GM23338 (cell line): ENCODE data around the gene APLNR. TPM values are rescaled to one million over a fixed set of nuclear protein-coding genes. Genes with fewer than 3 reads are reported as not detected.

Source experiments
- ATAC-seq: fragments of 200-7000 bp; cut with Tn5 transposase; 3 replicates; pipeline ENCODE4 v1.9.1; 2020
- DNase-seq: peaks from one replicate; pipeline ENCODE4 v3.0.0-alpha.2; 2015; ENCODE audit warnings: low spot score
- H2AFZ ChIP-seq: fragments of 200-600 bp; sonication (generic); 2 replicates; pipeline ENCODE4 v1.8.0; 2016; ENCODE audit warnings: antibody characterized with exemption, mild to moderate bottlenecking, moderate library complexity
- H3F3A ChIP-seq: fragments of 200-600 bp; sonication (generic); replicated peaks from 2 replicates; pipeline ENCODE4 v1.8.0; 2017; ENCODE audit warnings: antibody characterized with exemption, mixed run types, low read depth
- H3K27ac ChIP-seq: fragments of 200-600 bp; sonication (generic); 2 replicates; pipeline ENCODE4 v1.6.1; 2016; ENCODE audit warnings: low read depth
- H3K27me3 ChIP-seq: fragments of 200-600 bp; sonication (generic); 2 replicates; pipeline ENCODE4 v1.8.0; 2016; ENCODE audit warnings: mild to moderate bottlenecking, mixed run types, moderate library complexity; ENCODE audit not compliant: insufficient read depth
- H3K36me3 ChIP-seq: fragments of 200-600 bp; sonication (generic); 2 replicates; pipeline ENCODE4 v1.8.0; 2016; ENCODE audit warnings: mild to moderate bottlenecking; ENCODE audit not compliant: insufficient read depth
- H3K4me1 ChIP-seq: fragments of 200-600 bp; sonication (generic); 2 replicates; pipeline ENCODE4 v1.8.0; 2016; ENCODE audit warnings: mild to moderate bottlenecking, moderate library complexity; ENCODE audit not compliant: insufficient read depth
- H3K4me2 ChIP-seq: fragments of 200-600 bp; sonication (generic); 2 replicates; pipeline ENCODE4 v1.7.1; 2017; ENCODE audit warnings: mixed run types
- H3K4me3 ChIP-seq: fragments of 200-600 bp; sonication (generic); 2 replicates; pipeline ENCODE4 v1.6.1; 2016; ENCODE audit warnings: mixed run types
- H3K79me2 ChIP-seq: fragments of 200-600 bp; sonication (generic); replicated peaks from 2 replicates; pipeline ENCODE4 v1.8.0; 2017; ENCODE audit warnings: mild to moderate bottlenecking; ENCODE audit not compliant: insufficient read depth
- H3K9me2 ChIP-seq: fragments of 200-600 bp; sonication (generic); 2 replicates; pipeline ENCODE4 v1.8.0; 2017; ENCODE audit not compliant: insufficient read depth
- H4K20me1 ChIP-seq: fragments of 200-600 bp; sonication (generic); replicated peaks from 2 replicates; pipeline ENCODE4 v1.8.0; 2017; ENCODE audit warnings: mild to moderate bottlenecking; ENCODE audit not compliant: insufficient read depth
- H3K27ac Mint-ChIP-seq: 2 replicates; pipeline ENCODE4 v1.8.0; 2020; ENCODE audit warnings: inconsistent platforms, mild to moderate bottlenecking, moderate library complexity, mixed read lengths
- H3K27me3 Mint-ChIP-seq: 3 replicates; pipeline ENCODE4 v1.8.0; 2022; ENCODE audit warnings: low read depth, mild to moderate bottlenecking, moderate library complexity, mixed read lengths, inconsistent platforms; ENCODE audit not compliant: insufficient read depth, poor library complexity
- H3K36me3 Mint-ChIP-seq: 3 replicates; pipeline ENCODE4 v1.8.0; 2021; ENCODE audit warnings: low read depth, mild to moderate bottlenecking, inconsistent platforms, moderate library complexity, mixed read lengths
- H3K4me1 Mint-ChIP-seq: 3 replicates; pipeline ENCODE4 v1.8.0; 2020; ENCODE audit warnings: mild to moderate bottlenecking, inconsistent platforms, mixed read lengths
- H3K4me3 Mint-ChIP-seq: 3 replicates; pipeline ENCODE4 v1.8.0; 2021; ENCODE audit warnings: moderate library complexity, mild to moderate bottlenecking, inconsistent platforms, mixed read lengths
- H3K9me3 Mint-ChIP-seq: 3 replicates; pipeline ENCODE4 v1.8.0; 2020; ENCODE audit warnings: moderate library complexity, mild to moderate bottlenecking, inconsistent platforms, mixed read lengths
- CREB1 ChIP-seq: fragments of 250-450 bp; sonication (Bioruptor Pico); IDR thresholded peaks from 2 replicates; pipeline ENCODE4 v1.5.0; 2020; ENCODE audit warnings: low read depth, mild to moderate bottlenecking, moderate library complexity
- JUNB ChIP-seq: IDR thresholded peaks from one replicate; pipeline ENCODE4 v1.6.1; 2016; ENCODE audit warnings: antibody characterized with exemption; ENCODE audit not compliant: unreplicated experiment
- NANOG ChIP-seq: IDR thresholded peaks from 2 replicates; pipeline ENCODE4 v1.6.1; 2016; ENCODE audit warnings: antibody characterized with exemption, borderline replicate concordance
- POLR2AphosphoS5 ChIP-seq: IDR thresholded peaks from 2 replicates; pipeline ENCODE4 v1.6.1; 2016; ENCODE audit warnings: antibody characterized with exemption, low read depth
- ZNF114 ChIP-seq: fragments of 250-450 bp; sonication (Bioruptor Pico); IDR thresholded peaks from 2 replicates; pipeline ENCODE4 v1.5.0; 2020; ENCODE audit warnings: mild to moderate bottlenecking, moderate library complexity
- ZNF331 ChIP-seq: fragments of 250-450 bp; sonication (Bioruptor Pico); IDR thresholded peaks from 2 replicates; pipeline ENCODE4 v1.5.0; 2020; ENCODE audit warnings: low read depth, mild to moderate bottlenecking, moderate library complexity
- ZNF462 ChIP-seq: fragments of 250-450 bp; sonication (Bioruptor Pico); IDR thresholded peaks from 2 replicates; pipeline ENCODE4 v1.5.0; 2020; ENCODE audit warnings: mild to moderate bottlenecking, moderate library complexity
- polyA plus RNA-seq: library from polyadenylated mRNA; unstranded; fragments of >200 nt; fragmentation: Nextera tagmentation; extraction: Ambion mirVana; gene quantifications from 2 replicates; pipeline ENCODE4 v1.2.1, GENCODE V29; 2016
- total RNA-seq: library from RNA; depleted of rRNA; stranded (reverse); fragments of >200 nt; shearing (Covaris generic); gene quantifications from 2 replicates; pipeline ENCODE4 v1.2.3, GENCODE V29; 2014
- TF ChIP-seq, protein P1 (sequence below): IDR thresholded peaks from one replicate; pipeline ENCODE4 v1.6.1; 2018; ENCODE audit warnings: antibody characterized with exemption; ENCODE audit not compliant: unreplicated experiment
- TF ChIP-seq, protein P2 (sequence below), 2 experiments: fragments of 200-600 bp in 1 of 2; sonication (generic) in 1 of 2; conservative IDR thresholded peaks; 2 replicates each; pipeline versions ENCODE4 v1.5.1 to v1.6.1; 2016 to 2017; ENCODE audit warnings: antibody characterized with exemption in 2 of 2, low read depth in 2 of 2, mild to moderate bottlenecking in 2 of 2, moderate library complexity in 1 of 2

The APLNR gene
- total and polyA plus RNA-seq, 2 experiments from 2014 or later, result 0.10 TPM; not detected in 1

GRCh38 chr11:57273448-57274058 is 36.5 kb upstream of the APLNR start:
- Mint-ChIP-seq H3K4me3 (no peak overlapping the region), H3K4me1 (peaks cover 11% of the 10 kb centered on the region), H3K9me3 (peaks cover 18% of the 10 kb centered on the region), H3K27ac (no peak overlapping the region), H3K36me3 (peaks cover 4% of the 10 kb centered on the region), H3K27me3 (peaks cover 5% of the 10 kb centered on the region)
- no peaks in the 10 kb centered on the region for H3K79me2 ChIP-seq
- no peaks in the 10 kb centered on the region for H3K36me3 ChIP-seq
- peaks cover 5% of the 10 kb centered on the region; the same call in 1 of the 2 replicates for H3K9me2 ChIP-seq
- H3F3A ChIP-seq, result no peaks in the 10 kb centered on the region
- H3K27me3 ChIP-seq, result 0 out of 2 replicates have a peak, but pooled peaks cover 4% of the 10 kb centered on the region
- no peak for DNase-seq
- no peak overlapping the region for H2AFZ ChIP-seq
- TF ChIP-seq, protein P1, sequence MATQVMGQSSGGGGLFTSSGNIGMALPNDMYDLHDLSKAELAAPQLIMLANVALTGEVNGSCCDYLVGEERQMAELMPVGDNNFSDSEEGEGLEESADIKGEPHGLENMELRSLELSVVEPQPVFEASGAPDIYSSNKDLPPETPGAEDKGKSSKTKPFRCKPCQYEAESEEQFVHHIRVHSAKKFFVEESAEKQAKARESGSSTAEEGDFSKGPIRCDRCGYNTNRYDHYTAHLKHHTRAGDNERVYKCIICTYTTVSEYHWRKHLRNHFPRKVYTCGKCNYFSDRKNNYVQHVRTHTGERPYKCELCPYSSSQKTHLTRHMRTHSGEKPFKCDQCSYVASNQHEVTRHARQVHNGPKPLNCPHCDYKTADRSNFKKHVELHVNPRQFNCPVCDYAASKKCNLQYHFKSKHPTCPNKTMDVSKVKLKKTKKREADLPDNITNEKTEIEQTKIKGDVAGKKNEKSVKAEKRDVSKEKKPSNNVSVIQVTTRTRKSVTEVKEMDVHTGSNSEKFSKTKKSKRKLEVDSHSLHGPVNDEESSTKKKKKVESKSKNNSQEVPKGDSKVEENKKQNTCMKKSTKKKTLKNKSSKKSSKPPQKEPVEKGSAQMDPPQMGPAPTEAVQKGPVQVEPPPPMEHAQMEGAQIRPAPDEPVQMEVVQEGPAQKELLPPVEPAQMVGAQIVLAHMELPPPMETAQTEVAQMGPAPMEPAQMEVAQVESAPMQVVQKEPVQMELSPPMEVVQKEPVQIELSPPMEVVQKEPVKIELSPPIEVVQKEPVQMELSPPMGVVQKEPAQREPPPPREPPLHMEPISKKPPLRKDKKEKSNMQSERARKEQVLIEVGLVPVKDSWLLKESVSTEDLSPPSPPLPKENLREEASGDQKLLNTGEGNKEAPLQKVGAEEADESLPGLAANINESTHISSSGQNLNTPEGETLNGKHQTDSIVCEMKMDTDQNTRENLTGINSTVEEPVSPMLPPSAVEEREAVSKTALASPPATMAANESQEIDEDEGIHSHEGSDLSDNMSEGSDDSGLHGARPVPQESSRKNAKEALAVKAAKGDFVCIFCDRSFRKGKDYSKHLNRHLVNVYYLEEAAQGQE, result no peak
- TF ChIP-seq POLR2AphosphoS5 (no peak), ZNF331 (CRISPR knock-in tag) (peak; percentile 92), JUNB (no peak), ZNF114 (CRISPR knock-in tag) (no peak)
- no peaks in the 10 kb centered on the region for H4K20me1 ChIP-seq
- H3K4me3 ChIP-seq, result no peak overlapping the region
- peaks cover 17% of the 10 kb centered on the region for H3K4me1 ChIP-seq
- H3K4me2 ChIP-seq, result no peak overlapping the region
- no peak overlapping the region for H3K27ac ChIP-seq
- no peak for ATAC-seq

DNA sequence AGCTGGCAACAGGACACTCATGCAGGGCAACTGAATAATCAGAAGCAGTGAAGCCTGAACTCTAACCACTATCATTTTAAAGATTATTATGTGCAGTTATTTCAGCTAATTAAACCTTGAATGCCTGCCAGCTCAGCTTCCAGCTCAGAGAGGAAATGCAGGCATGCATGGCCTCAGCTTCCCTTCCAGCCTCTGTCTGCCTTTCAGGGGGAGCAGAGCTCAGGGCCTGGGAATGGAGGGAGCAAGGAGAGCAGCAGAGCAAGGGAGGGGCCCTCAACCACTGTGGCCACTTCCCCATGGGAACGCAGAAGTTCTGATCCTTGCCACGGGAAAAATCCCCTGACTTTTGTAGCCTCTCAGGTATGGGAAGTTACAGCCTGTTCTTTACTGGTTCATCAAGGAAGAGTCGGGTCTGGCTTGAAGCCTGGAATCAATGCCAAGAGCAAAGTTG is 32.5 kb upstream of the APLNR start:
- DNase-seq (no peak), ATAC-seq (no peak)
- Histone ChIP-seq H3K27me3 (no peaks in the 10 kb centered on the region), H2AFZ (peak overlapping the region; percentile 78), H3K79me2 (no peaks in the 10 kb centered on the region), H3K4me3 (no peak overlapping the region), H3K36me3 (peaks cover 8% of the 10 kb centered on the region), H3K27ac (no peak overlapping the region), H3K4me2 (no peak overlapping the region), H3F3A (0 out of 2 replicates have a peak, but pooled peaks cover 2% of the 10 kb centered on the region), H4K20me1 (no peaks in the 10 kb centered on the region), H3K4me1 (no peaks in the 10 kb centered on the region), H3K9me2 (peaks cover 5% of the 10 kb centered on the region; the same call in 1 of the 2 replicates)
- Mint-ChIP-seq H3K4me3 (no peak overlapping the region), H3K27ac (no peak overlapping the region), H3K36me3 (peaks cover 26% of the 10 kb centered on the region), H3K4me1 (no peaks in the 10 kb centered on the region; the same call in 2 of the 3 replicates), H3K27me3 (peaks cover 1% of the 10 kb centered on the region), H3K9me3 (peaks cover 46% of the 10 kb centered on the region)
- TF ChIP-seq ZNF114 (CRISPR knock-in tag), result no peak
- no peak for TF ChIP-seq JUNB
- TF ChIP-seq CREB1, result no peak
- no peak for TF ChIP-seq ZNF331 (CRISPR knock-in tag)
- no peak for TF ChIP-seq ZNF462
- TF ChIP-seq, protein P2, sequence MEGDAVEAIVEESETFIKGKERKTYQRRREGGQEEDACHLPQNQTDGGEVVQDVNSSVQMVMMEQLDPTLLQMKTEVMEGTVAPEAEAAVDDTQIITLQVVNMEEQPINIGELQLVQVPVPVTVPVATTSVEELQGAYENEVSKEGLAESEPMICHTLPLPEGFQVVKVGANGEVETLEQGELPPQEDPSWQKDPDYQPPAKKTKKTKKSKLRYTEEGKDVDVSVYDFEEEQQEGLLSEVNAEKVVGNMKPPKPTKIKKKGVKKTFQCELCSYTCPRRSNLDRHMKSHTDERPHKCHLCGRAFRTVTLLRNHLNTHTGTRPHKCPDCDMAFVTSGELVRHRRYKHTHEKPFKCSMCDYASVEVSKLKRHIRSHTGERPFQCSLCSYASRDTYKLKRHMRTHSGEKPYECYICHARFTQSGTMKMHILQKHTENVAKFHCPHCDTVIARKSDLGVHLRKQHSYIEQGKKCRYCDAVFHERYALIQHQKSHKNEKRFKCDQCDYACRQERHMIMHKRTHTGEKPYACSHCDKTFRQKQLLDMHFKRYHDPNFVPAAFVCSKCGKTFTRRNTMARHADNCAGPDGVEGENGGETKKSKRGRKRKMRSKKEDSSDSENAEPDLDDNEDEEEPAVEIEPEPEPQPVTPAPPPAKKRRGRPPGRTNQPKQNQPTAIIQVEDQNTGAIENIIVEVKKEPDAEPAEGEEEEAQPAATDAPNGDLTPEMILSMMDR (conservative IDR thresholded peaks at IDR 0.05; ENCODE audit: low read depth in 2 of 2), result no peak
- TF ChIP-seq NANOG, result no peak
- no peak for TF ChIP-seq POLR2AphosphoS5
